Measurements from ENCODE around the gene RASGRP3.

RASGRP3 gene

GRCh38 chr2:33494155-33494779, 17.8 kb downstream of the RASGRP3 start:
- DNase-seq = no peak

GRCh38 chr2:33494877-33495641, 18.6 kb downstream of the RASGRP3 start:
- no peak for DNase-seq

- DNase-seq = no peak
These were observed 19.2 kb downstream of the RASGRP3 start for GRCh38 chr2:33495683-33496082.

- no peak for DNase-seq
These were observed 19.7 kb downstream of the RASGRP3 start for GRCh38 chr2:33496150-33496549.

- no peak for DNase-seq
These were observed 20.3 kb downstream of the RASGRP3 start for GRCh38 chr2:33496726-33497125.

GRCh38 chr2:33497221-33497650, 20.8 kb downstream of the RASGRP3 start:
- DNase-seq = no peak

- no peak for DNase-seq
These were observed 22.0 kb downstream of the RASGRP3 start for GRCh38 chr2:33498291-33498956.

- no peak for DNase-seq
These were observed 23.7 kb downstream of the RASGRP3 start for GRCh38 chr2:33500177-33500576.

GRCh38 chr2:33502025-33502424, 25.6 kb downstream of the RASGRP3 start:
- no peak for DNase-seq

- no peak for DNase-seq
These were observed 26.6 kb downstream of the RASGRP3 start for GRCh38 chr2:33503002-33503401.

- DNase-seq = no peak
These were observed 29.5 kb downstream of the RASGRP3 start for GRCh38 chr2:33505966-33506365.

- DNase-seq = no peak
These were observed 33.6 kb downstream of the RASGRP3 start for GRCh38 chr2:33509908-33510585.

- no peak for DNase-seq
These were observed 34.1 kb downstream of the RASGRP3 start for GRCh38 chr2:33510586-33510968.

- DNase-seq = no peak
These were observed 34.7 kb downstream of the RASGRP3 start for GRCh38 chr2:33511141-33511540.

- DNase-seq = peak; percentile 13
These were observed 35.7 kb downstream of the RASGRP3 start for GRCh38 chr2:33512112-33512511.

GRCh38 chr2:33513480-33513879, 37.0 kb downstream of the RASGRP3 start:
- DNase-seq = no peak

- DNase-seq = no peak
These were observed 40.1 kb downstream of the RASGRP3 start for GRCh38 chr2:33516456-33516995.

GRCh38 chr2:33518200-33518599, 41.8 kb downstream of the RASGRP3 start:
- no peak for DNase-seq

- DNase-seq = no peak
These were observed 42.5 kb downstream of the RASGRP3 start for GRCh38 chr2:33518929-33519328.

GRCh38 chr2:33521791-33522281, 45.4 kb downstream of the RASGRP3 start:
- DNase-seq = no peak

GRCh38 chr2:33522576-33522975, 46.1 kb downstream of the RASGRP3 start:
- no peak for DNase-seq

- DNase-seq = no peak
These were observed 49.2 kb downstream of the RASGRP3 start for GRCh38 chr2:33525666-33526065.

- no peak for DNase-seq
These were observed 49.7 kb downstream of the RASGRP3 start for GRCh38 chr2:33526132-33526531.
